Neural progenitor cell (in vitro differentiated cells): Measurements from ENCODE around the gene CANT1.

Source experiments
- CTCF ChIP-seq: fragments of 200-600 bp; sonication (generic); IDR thresholded peaks from 2 replicates; pipeline ENCODE4 v1.5.1; 2017; ENCODE audit warnings: antibody characterized with exemption, mild to moderate bottlenecking
- EZH2 ChIP-seq: fragments of 200-600 bp; sonication (generic); IDR thresholded peaks from 2 replicates; pipeline ENCODE4 v1.6.1; 2017; ENCODE audit warnings: antibody characterized with exemption, mild to moderate bottlenecking, moderate library complexity

GRCh38 chr17:79050551-79050950 is 41.0 kb upstream of the CANT1 start:
- TF ChIP-seq EZH2 = no peak
- no peak for TF ChIP-seq CTCF
